ENCODE measurements around the gene ZNF613. TPM values are rescaled to one million over a fixed set of nuclear protein-coding genes. Genes with fewer than 3 reads are reported as not detected.

The ZNF613 gene
- total RNA-seq (2022) (1.3 and 2.2 TPM in 2 replicates), Bru-seq, nascent RNA (percentile 50 among the genes with signal in this experiment), BruChase-seq, experiment 1, labeled RNA remaining after a 2-hour chase (percentile 43 among the genes with signal in this experiment), BruChase-seq, experiment 2, labeled RNA remaining after a 6-hour chase (percentile 36 among the genes with signal in this experiment)
- long read RNA-seq, result 0 reads

- Histone ChIP-seq H3K27me3 (replicated peaks; ENCODE audit: control insufficient read depth, insufficient read depth, low read length) (no peaks in the 10 kb centered on the region), H3K4me1 (no peaks in the 10 kb centered on the region), H3K4me3 (ENCODE audit: low read depth, low read length) (peak within 1 kb of the TSS; percentile 57), H3K9me3 (peaks cover 75% of the 10 kb centered on the region), H3K36me3 (ENCODE audit: control insufficient read depth, insufficient read depth, low read length) (no peaks in the 10 kb centered on the region)
- H3K27me3 Mint-ChIP-seq (ENCODE audit: insufficient read depth, unreplicated experiment), result no peaks in the 10 kb centered on the region
- peak; percentile 68 to 75 for DNase-seq
- H3K4me1 Mint-ChIP-seq (ENCODE audit: low read depth, unreplicated experiment), result no peaks in the 10 kb centered on the region
- ChIA-PET CTCF (no interaction called here), POLR2A (no interaction called here)
- no peak for TF ChIP-seq CTCF (IDR thresholded peaks at IDR 0.05; ENCODE audit: insufficient read depth in 1 of 2, low read depth in 1 of 2, low read length in 1 of 2, severe bottlenecking in 1 of 2, unreplicated experiment in 1 of 2)
- no TSS peak for BruUV-seq (replicated peaks)
- peaks cover 14% of the 10 kb centered on the region for H3K36me3 Mint-ChIP-seq (ENCODE audit: insufficient read depth, unreplicated experiment)
- intact Hi-C loops (cut with micrococcal nuclease; ENCODE audit: unreplicated experiment), result loop anchor here (2.0 kb wide), 1 partner anchor 22 kb away; the partner anchor contains the start of gene ZNF649
- H3K9me3 Mint-ChIP-seq (ENCODE audit: unreplicated experiment), result peaks cover 67% of the 10 kb centered on the region
- peak within 1 kb of the TSS; percentile 82 for H3K4me3 Mint-ChIP-seq (ENCODE audit: unreplicated experiment)
- peak within 1 kb of the TSS; percentile 88 for H3K27ac Mint-ChIP-seq (ENCODE audit: unreplicated experiment)
Observed at GRCh38 chr19:51926784-51927741, at the start of gene ZNF613. Gene ZNF613 (plus strand): TSS chr19:51927472. CDS start chr19:51936221, 8,749 bp downstream.

DNA sequence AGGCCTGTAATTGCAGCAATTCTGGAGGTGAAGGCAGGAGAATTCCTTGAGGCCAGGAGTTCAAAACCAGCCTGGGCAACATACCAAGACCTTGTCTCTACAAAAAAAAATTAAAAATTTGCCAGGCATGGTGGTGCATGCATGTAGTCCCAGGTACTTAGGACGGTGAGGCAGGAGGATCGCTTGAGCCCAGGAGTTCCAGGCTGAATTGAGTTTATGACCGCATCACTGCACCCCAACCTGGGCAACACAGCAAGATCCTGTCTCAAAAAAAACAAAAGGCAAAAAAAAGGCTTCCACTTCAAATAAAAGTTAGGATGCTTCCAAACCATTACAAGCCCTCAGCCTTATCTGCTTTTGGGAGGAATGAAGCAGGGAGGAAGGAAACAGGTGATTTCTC, 44.8 kb upstream of the ZNF613 start:
- H3K36me3 ChIP-seq (ENCODE audit: control insufficient read depth, insufficient read depth, low read length), result no peaks in the 10 kb centered on the region
- H3K9me3 Mint-ChIP-seq (ENCODE audit: unreplicated experiment), result peaks cover 45% of the 10 kb centered on the region
- ChIA-PET POLR2A (no interaction called here), CTCF (no interaction called here)
- 0 out of 2 replicates have a peak, but pooled peaks cover 3% of the 10 kb centered on the region for H3K4me1 ChIP-seq
- H3K36me3 Mint-ChIP-seq (ENCODE audit: insufficient read depth, unreplicated experiment), result peaks cover 9% of the 10 kb centered on the region
- intact Hi-C loops (cut with micrococcal nuclease; ENCODE audit: unreplicated experiment), result no loop called here
- BruUV-seq (replicated peaks), result no TSS peak
- no peaks in the 10 kb centered on the region for H3K27me3 Mint-ChIP-seq (ENCODE audit: insufficient read depth, unreplicated experiment)
- DNase-seq, result no peak
- no peak for TF ChIP-seq CTCF (IDR thresholded peaks at IDR 0.05; ENCODE audit: insufficient read depth in 1 of 2, low read depth in 1 of 2, low read length in 1 of 2, severe bottlenecking in 1 of 2, unreplicated experiment in 1 of 2)
- H3K4me3 ChIP-seq (ENCODE audit: low read depth, low read length), result no peak overlapping the region
- H3K27ac Mint-ChIP-seq (ENCODE audit: unreplicated experiment), result no peak overlapping the region
- peaks cover 15% of the 10 kb centered on the region for H3K9me3 ChIP-seq
- no peak overlapping the region for H3K4me3 Mint-ChIP-seq (ENCODE audit: unreplicated experiment)
- no peaks in the 10 kb centered on the region for H3K27me3 ChIP-seq (replicated peaks; ENCODE audit: control insufficient read depth, insufficient read depth, low read length)
- H3K4me1 Mint-ChIP-seq (ENCODE audit: low read depth, unreplicated experiment), result no peaks in the 10 kb centered on the region

- no TSS peak for BruUV-seq (replicated peaks)
- Mint-ChIP-seq H3K27me3 (ENCODE audit: insufficient read depth, unreplicated experiment) (no peaks in the 10 kb centered on the region), H3K4me3 (ENCODE audit: unreplicated experiment) (no peak overlapping the region), H3K4me1 (ENCODE audit: low read depth, unreplicated experiment) (no peaks in the 10 kb centered on the region), H3K9me3 (ENCODE audit: unreplicated experiment) (peaks cover 61% of the 10 kb centered on the region), H3K36me3 (ENCODE audit: insufficient read depth, unreplicated experiment) (peaks cover 19% of the 10 kb centered on the region), H3K27ac (ENCODE audit: unreplicated experiment) (no peak overlapping the region)
- DNase-seq, result no peak
- Histone ChIP-seq H3K9me3 (peaks cover 28% of the 10 kb centered on the region), H3K36me3 (ENCODE audit: control insufficient read depth, insufficient read depth, low read length) (no peaks in the 10 kb centered on the region), H3K4me3 (ENCODE audit: low read depth, low read length) (no peak overlapping the region), H3K27me3 (replicated peaks; ENCODE audit: control insufficient read depth, insufficient read depth, low read length) (no peaks in the 10 kb centered on the region), H3K4me1 (0 out of 2 replicates have a peak, but pooled peaks cover 3% of the 10 kb centered on the region)
- intact Hi-C loops (cut with micrococcal nuclease; ENCODE audit: unreplicated experiment), result no loop called here
- ChIA-PET POLR2A (no interaction called here), CTCF (no interaction called here)
- TF ChIP-seq CTCF (IDR thresholded peaks at IDR 0.05; ENCODE audit: insufficient read depth in 1 of 2, low read depth in 1 of 2, low read length in 1 of 2, severe bottlenecking in 1 of 2, unreplicated experiment in 1 of 2), result no peak
Observed at GRCh38 chr19:51884713-51885112, 42.6 kb upstream of the ZNF613 start.

All from Caco-2 (cell line).